Right atrium auricular region (tissue), 2 donors: ENCODE results near the gene CELSR1. TPM values are rescaled to one million over a fixed set of nuclear protein-coding genes. Genes with fewer than 3 reads are reported as not detected.

Experiments
- DNase-seq: peaks from one replicate; pipeline ENCODE4 v3.0.0-alpha.2; 2019; ENCODE audit warnings: low spot score
- H3K27ac ChIP-seq, 2 donors: fragments of 200-600 bp; sonication (generic); 1 replicate in 1 of 2; 2 replicates in 1 of 2; pipeline ENCODE4 v1.5.1; 2016 to 2019
- H3K27me3 ChIP-seq, 2 donors: fragments of 200-600 bp; sonication (generic); one replicate each; pipeline versions ENCODE4 v1.5.1 to v1.6.0; 2017 to 2019
- H3K36me3 ChIP-seq: fragments of 200-600 bp; sonication (generic); one replicate; pipeline ENCODE4 v1.5.1; 2016
- H3K4me1 ChIP-seq, 2 donors: fragments of 200-600 bp; sonication (generic); one replicate each; pipeline versions ENCODE4 v1.5.1 to v1.6.0; 2017 to 2019
- H3K4me3 ChIP-seq, 2 donors: fragments of 200-600 bp; sonication (generic); 1 replicate in 1 of 2; 2 replicates in 1 of 2; pipeline ENCODE4 v1.5.1; 2017 to 2019; ENCODE audit warnings: mild to moderate bottlenecking in 1 of 2, moderate library complexity in 1 of 2
- H3K9me3 ChIP-seq, 2 donors: fragments of 200-600 bp; sonication (generic); one replicate each; pipeline ENCODE4 v1.5.1; 2019
- CTCF ChIP-seq, 2 donors: fragments of 200-600 bp; sonication (generic); IDR thresholded peaks; one replicate each; pipeline ENCODE4 v1.5.1; 2019; ENCODE audit warnings: antibody characterized with exemption in 2 of 2
- total RNA-seq, 2 donors: library from RNA; depleted of rRNA; stranded (reverse); fragments of >200 nt; gene quantifications; one replicate each; pipeline ENCODE4 v1.1.0, GENCODE V29; 2016

The CELSR1 gene
- total RNA-seq, 2 donors from 2014 or later: 7.1 to 9.6 TPM

- H3K36me3 ChIP-seq: no peaks in the 10 kb centered on the region
- H3K27ac ChIP-seq: no peak overlapping the region
- peaks cover 0 to 9% of the 10 kb centered on the region in 2 donors for H3K9me3 ChIP-seq
- no peaks in the 10 kb centered on the region for H3K27me3 ChIP-seq
- TF ChIP-seq CTCF (IDR thresholded peaks at IDR 0.05): no peak
- H3K4me3 ChIP-seq: no peak overlapping the region
- peaks cover 0 to 7% of the 10 kb centered on the region in 2 donors for H3K4me1 ChIP-seq
- DNase-seq: no peak
Observed at GRCh38 chr22:46373921-46374662, 163.3 kb downstream of the CELSR1 start.

- no peaks in the 10 kb centered on the region for H3K27me3 ChIP-seq
- DNase-seq: no peak
- H3K36me3 ChIP-seq: no peaks in the 10 kb centered on the region
- H3K9me3 ChIP-seq: peaks cover 0 to 9% of the 10 kb centered on the region in 2 donors
- H3K4me1 ChIP-seq: peaks cover 0 to 7% of the 10 kb centered on the region in 2 donors
- no peak for TF ChIP-seq CTCF (IDR thresholded peaks at IDR 0.05)
- no peak overlapping the region for H3K4me3 ChIP-seq
- H3K27ac ChIP-seq: no peak overlapping the region
Observed at GRCh38 chr22:46373159-46373558, 164.3 kb downstream of the CELSR1 start.

- no peak for TF ChIP-seq CTCF (IDR thresholded peaks at IDR 0.05)
- H3K9me3 ChIP-seq: peaks cover 0 to 9% of the 10 kb centered on the region in 2 donors
- H3K4me1 ChIP-seq: peaks cover 0 to 5% of the 10 kb centered on the region in 2 donors
- no peaks in the 10 kb centered on the region for H3K27me3 ChIP-seq
- DNase-seq: no peak
- no peak overlapping the region for H3K27ac ChIP-seq
- H3K36me3 ChIP-seq: no peaks in the 10 kb centered on the region
- no peak overlapping the region for H3K4me3 ChIP-seq
Observed at GRCh38 chr22:46372686-46373085, 164.7 kb downstream of the CELSR1 start.

GRCh38 chr22:46371623-46372226 lies 165.7 kb downstream of the CELSR1 start:
- no peaks in the 10 kb centered on the region for H3K27me3 ChIP-seq
- H3K4me3 ChIP-seq: no peak overlapping the region
- no peak for TF ChIP-seq CTCF (IDR thresholded peaks at IDR 0.05)
- DNase-seq: no peak
- H3K27ac ChIP-seq: no peak overlapping the region
- no peaks in the 10 kb centered on the region for H3K4me1 ChIP-seq
- H3K9me3 ChIP-seq: peaks cover 0 to 9% of the 10 kb centered on the region in 2 donors
- H3K36me3 ChIP-seq: no peaks in the 10 kb centered on the region

GRCh38 chr22:46370584-46371291 lies 166.7 kb downstream of the CELSR1 start:
- H3K9me3 ChIP-seq: peaks cover 0 to 2% of the 10 kb centered on the region in 2 donors
- no peaks in the 10 kb centered on the region for H3K36me3 ChIP-seq
- no peaks in the 10 kb centered on the region for H3K27me3 ChIP-seq
- H3K4me3 ChIP-seq: no peak overlapping the region
- no peak for TF ChIP-seq CTCF (IDR thresholded peaks at IDR 0.05)
- H3K27ac ChIP-seq: no peak overlapping the region
- no peak for DNase-seq
- H3K4me1 ChIP-seq: no peaks in the 10 kb centered on the region
